MCF 10A (cell line): ENCODE measurements around the gene SYCE1L. TPM values are rescaled to one million over a fixed set of nuclear protein-coding genes. Genes with fewer than 3 reads are reported as not detected.

Source experiments
- BruUV-seq: library from RNA; stranded (reverse); fragments of 400-500 nt; replicated peaks from 2 replicates; lab custom pipeline; 2021; lab: Mats Ljungman, UMichigan
- CTCF ChIA-PET: fragments of 300-600 bp; sonication (Branson Sonifier 250); formaldehyde crosslinking; extraction: SDS; loops from one replicate; lab custom pipeline; 2021; ENCODE audit warnings: antibody characterized with exemption, inconsistent platforms; lab: Yijun Ruan, JAX
- POLR2A ChIA-PET: fragments of 300-600, 350-650 bp; sonication (Branson Sonifier 250); formaldehyde crosslinking; extraction: SDS; loops from one replicate; lab custom pipeline; 2020; ENCODE audit warnings: antibody characterized with exemption, inconsistent platforms; lab: Yijun Ruan, JAX
- DNase-seq: peaks from one replicate; pipeline ENCODE4 v3.0.0-alpha.2; 2018; ENCODE audit not compliant: unreplicated experiment
- H3K27ac Mint-ChIP-seq: one replicate; pipeline ENCODE4 v1.8.0; 2022; ENCODE audit warnings: mild to moderate bottlenecking, low read depth, mixed read lengths; ENCODE audit not compliant: unreplicated experiment
- H3K27me3 Mint-ChIP-seq: one replicate; pipeline ENCODE4 v1.8.0; 2022; ENCODE audit warnings: mixed read lengths; ENCODE audit not compliant: insufficient read depth, unreplicated experiment
- H3K36me3 Mint-ChIP-seq: one replicate; pipeline ENCODE4 v1.8.0; 2022; ENCODE audit warnings: mild to moderate bottlenecking, moderate library complexity, mixed read lengths; ENCODE audit not compliant: insufficient read depth, unreplicated experiment
- H3K4me1 Mint-ChIP-seq: one replicate; pipeline ENCODE4 v1.8.0; 2022; ENCODE audit warnings: mixed read lengths; ENCODE audit not compliant: insufficient read depth, unreplicated experiment
- H3K4me3 Mint-ChIP-seq: one replicate; pipeline ENCODE4 v1.8.0; 2022; ENCODE audit warnings: mild to moderate bottlenecking, moderate library complexity, mixed read lengths; ENCODE audit not compliant: unreplicated experiment
- H3K9me3 Mint-ChIP-seq: one replicate; pipeline ENCODE4 v1.8.0; 2022; ENCODE audit warnings: mixed read lengths; ENCODE audit not compliant: unreplicated experiment
- CTCF ChIP-seq: fragments of 200-600 bp; IDR thresholded peaks from one replicate; pipeline ENCODE4 v1.8.0; 2022; ENCODE audit warnings: antibody characterized with exemption, mild to moderate bottlenecking; ENCODE audit not compliant: unreplicated experiment
- intact Hi-C: fragments of 100-400 bp; cut with micrococcal nuclease; formaldehyde crosslinking; loops from 2 replicates; pipeline ENCODE4 v1.14.1; 2022
- total RNA-seq: library from RNA; stranded (reverse); gene quantifications from 2 replicates; pipeline ENCODE4 v1.2.3, GENCODE V29; 2022

The SYCE1L gene
- total RNA-seq, 1 experiment from 2014 or later = 12.2 TPM

GRCh38 chr16:77246150-77246549, 46.9 kb downstream of the SYCE1L start:
- ChIA-PET CTCF (interaction anchor here (0.9 to 2.8 kb wide), 2 partner anchors 10 to 338 kb away, joined by 7 to 31 read pairs; no protein-coding TSS in a partner anchor), POLR2A (no interaction called here)
- H3K36me3 Mint-ChIP-seq = no peaks in the 10 kb centered on the region
- H3K4me1 Mint-ChIP-seq = no peaks in the 10 kb centered on the region
- TF ChIP-seq CTCF = no peak
- H3K4me3 Mint-ChIP-seq = no peak overlapping the region
- intact Hi-C loops = no loop called here
- no TSS peak for BruUV-seq
- H3K27ac Mint-ChIP-seq = no peak overlapping the region
- H3K9me3 Mint-ChIP-seq = no peaks in the 10 kb centered on the region
- no peak for DNase-seq
- H3K27me3 Mint-ChIP-seq = no peaks in the 10 kb centered on the region

GRCh38 chr16:77250400-77250799, 51.2 kb downstream of the SYCE1L start:
- ChIA-PET POLR2A (no interaction called here), CTCF (interaction anchor here (1.4 to 2.6 kb wide), 2 partner anchors 14 to 334 kb away, joined by 7 to 20 read pairs; no protein-coding TSS in a partner anchor)
- intact Hi-C loops = no loop called here
- no peaks in the 10 kb centered on the region for H3K4me1 Mint-ChIP-seq
- H3K27me3 Mint-ChIP-seq = no peaks in the 10 kb centered on the region
- no TSS peak for BruUV-seq
- DNase-seq = no peak
- no peak overlapping the region for H3K4me3 Mint-ChIP-seq
- TF ChIP-seq CTCF = no peak
- H3K27ac Mint-ChIP-seq = no peak overlapping the region
- no peaks in the 10 kb centered on the region for H3K9me3 Mint-ChIP-seq
- H3K36me3 Mint-ChIP-seq = no peaks in the 10 kb centered on the region

Other genes starting within 250 kb of the SYCE1L start
- gene MON1B, start 8.2 kb upstream of the SYCE1L start, total RNA-seq = 70.5 and 71.1 TPM in 2 replicates
- not detected in 2 replicates for gene ADAMTS18, start 235.6 kb downstream of the SYCE1L start, total RNA-seq